ENCODE results near the gene PUS10.

PUS10 gene

DNA sequence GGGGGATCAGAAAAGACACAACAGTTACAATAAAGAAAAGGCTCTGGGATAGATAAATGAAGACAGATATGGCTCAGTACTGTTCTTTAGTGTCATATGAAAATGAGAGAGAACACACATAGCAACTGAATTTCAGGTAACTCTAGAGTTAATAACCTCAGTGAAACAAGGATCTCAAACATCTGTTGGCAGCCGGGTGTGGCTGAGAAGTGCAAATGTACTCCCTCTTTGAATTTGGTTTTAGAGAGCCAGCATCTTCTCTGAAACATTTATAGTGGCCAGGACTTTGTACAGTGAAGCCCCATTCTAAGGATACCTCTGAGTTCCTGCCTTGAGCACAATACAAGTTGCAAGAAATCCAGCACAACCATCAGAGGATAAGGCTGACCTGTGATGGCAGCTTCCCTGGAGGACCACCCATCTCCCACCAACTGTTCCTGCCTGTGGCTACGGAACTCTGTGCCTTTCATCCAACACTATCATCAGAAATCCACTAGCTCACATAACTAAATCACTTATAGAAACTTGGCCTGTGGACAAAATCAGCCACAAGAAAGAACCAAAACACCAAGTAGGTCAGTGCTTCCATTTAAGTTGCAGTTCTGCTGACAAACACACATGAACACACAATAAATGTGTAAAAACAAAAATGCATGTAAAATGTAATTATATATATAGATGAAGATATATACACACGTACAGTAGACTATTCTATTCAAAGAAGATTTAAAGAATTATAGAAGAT is 37.8 kb downstream of the PUS10 start:
- H4K8ac ChIP-seq (ENCODE audit: low read depth, low read length), result no peak overlapping the region
- no peak overlapping the region for H3K9ac ChIP-seq (ENCODE audit: low read depth, low read length, poor library complexity)
- H2AFZ ChIP-seq (ENCODE audit: low read length), result no peak overlapping the region
- no peak overlapping the region for H2BK12ac ChIP-seq (ENCODE audit: low read length)
- H3K4me3 ChIP-seq (ENCODE audit: low read length in 2 of 2), result no peak overlapping the region
- H3K27me3 ChIP-seq (ENCODE audit: control insufficient read depth in 3 of 3, insufficient read depth in 3 of 3, low read depth in 1 of 3, low read length in 3 of 3), result no peaks in the 10 kb centered on the region
- no CpG with 5 or more reads among the region's 3 CpGs for WGBS, 2 donors (ENCODE audit: extremely low coverage in 2 of 2, insufficient read length in 2 of 2, insufficient replicate concordance in 1 of 2)
- H3K4me1 ChIP-seq (ENCODE audit: control insufficient read depth in 2 of 2, insufficient read depth in 1 of 2, low read depth in 1 of 2, low read length in 2 of 2), result no peaks in the 10 kb centered on the region
- no peak overlapping the region for H2BK120ac ChIP-seq (ENCODE audit: low read depth, low read length)
- no peak overlapping the region for H3K4ac ChIP-seq (ENCODE audit: low read length)
- H2BK15ac ChIP-seq (ENCODE audit: low read length), result no peak overlapping the region
- H3K23ac ChIP-seq (ENCODE audit: low read depth, low read length, poor library complexity), result no peak overlapping the region
- no peak overlapping the region for H3K14ac ChIP-seq (ENCODE audit: low read length)
- no peaks in the 10 kb centered on the region for H3K9me3 ChIP-seq (replicated peaks in 1 of 2; ENCODE audit: control insufficient read depth in 2 of 2, insufficient read depth in 1 of 2, low read depth in 1 of 2, low read length in 2 of 2)
- no peak overlapping the region for H3K27ac ChIP-seq (replicated peaks; ENCODE audit: low read length)
- no peaks in the 10 kb centered on the region for H3K79me1 ChIP-seq (ENCODE audit: low read depth, low read length)
- DNase-seq (ENCODE audit: low spot score), result no peak
- H2AK5ac ChIP-seq (ENCODE audit: low read depth, low read length), result no peak overlapping the region
- no peaks in the 10 kb centered on the region for H3K36me3 ChIP-seq (replicated peaks in 1 of 2; ENCODE audit: control insufficient read depth in 2 of 2, insufficient read depth in 2 of 2, low read length in 2 of 2)
- no peak overlapping the region for H2BK5ac ChIP-seq (ENCODE audit: low read length)
- H3K18ac ChIP-seq (ENCODE audit: low read length), result no peak overlapping the region
- no peak overlapping the region for H4K91ac ChIP-seq (ENCODE audit: low read depth, low read length, poor library complexity)
- no peak overlapping the region for H3K4me2 ChIP-seq (ENCODE audit: insufficient read depth, low read length, poor library complexity, severe bottlenecking)

- H4K8ac ChIP-seq (ENCODE audit: low read depth, low read length), result no peak overlapping the region
- H2BK5ac ChIP-seq (ENCODE audit: low read length), result no peak overlapping the region
- H2BK120ac ChIP-seq (ENCODE audit: low read depth, low read length), result no peak overlapping the region
- no peaks in the 10 kb centered on the region for H3K27me3 ChIP-seq (ENCODE audit: control insufficient read depth in 3 of 3, insufficient read depth in 3 of 3, low read depth in 1 of 3, low read length in 3 of 3)
- H3K9ac ChIP-seq (ENCODE audit: low read depth, low read length, poor library complexity), result no peak overlapping the region
- H3K4me2 ChIP-seq (ENCODE audit: insufficient read depth, low read length, poor library complexity, severe bottlenecking), result no peak overlapping the region
- H2BK15ac ChIP-seq (ENCODE audit: low read length), result no peak overlapping the region
- no peak overlapping the region for H4K91ac ChIP-seq (ENCODE audit: low read depth, low read length, poor library complexity)
- no peaks in the 10 kb centered on the region for H3K79me1 ChIP-seq (ENCODE audit: low read depth, low read length)
- no peaks in the 10 kb centered on the region for H3K9me3 ChIP-seq (replicated peaks in 1 of 2; ENCODE audit: control insufficient read depth in 2 of 2, insufficient read depth in 1 of 2, low read depth in 1 of 2, low read length in 2 of 2)
- H3K14ac ChIP-seq (ENCODE audit: low read length), result no peak overlapping the region
- no peak overlapping the region for H2AFZ ChIP-seq (ENCODE audit: low read length)
- no peak overlapping the region for H2AK5ac ChIP-seq (ENCODE audit: low read depth, low read length)
- no peaks in the 10 kb centered on the region for H3K4me1 ChIP-seq (ENCODE audit: control insufficient read depth in 2 of 2, insufficient read depth in 1 of 2, low read depth in 1 of 2, low read length in 2 of 2)
- no peak overlapping the region for H3K4ac ChIP-seq (ENCODE audit: low read length)
- H3K27ac ChIP-seq (replicated peaks; ENCODE audit: low read length), result no peak overlapping the region
- no peaks in the 10 kb centered on the region for H3K36me3 ChIP-seq (replicated peaks in 1 of 2; ENCODE audit: control insufficient read depth in 2 of 2, insufficient read depth in 2 of 2, low read length in 2 of 2)
- H3K18ac ChIP-seq (ENCODE audit: low read length), result no peak overlapping the region
- no peak for DNase-seq (ENCODE audit: low spot score)
- H3K4me3 ChIP-seq (ENCODE audit: low read length in 2 of 2), result no peak overlapping the region
- H3K23ac ChIP-seq (ENCODE audit: low read depth, low read length, poor library complexity), result no peak overlapping the region
- H2BK12ac ChIP-seq (ENCODE audit: low read length), result no peak overlapping the region
- no CpG with 5 or more reads among the region's 4 CpGs for WGBS, 2 donors (ENCODE audit: extremely low coverage in 2 of 2, insufficient read length in 2 of 2, insufficient replicate concordance in 1 of 2)
Measured at GRCh38 chr2:60979231-60979630, 38.8 kb downstream of the PUS10 start.

GRCh38 chr2:60977562-60977895 is 40.5 kb downstream of the PUS10 start:
- Histone ChIP-seq H3K79me1 (ENCODE audit: low read depth, low read length) (no peaks in the 10 kb centered on the region), H3K27ac (replicated peaks; ENCODE audit: low read length) (no peak overlapping the region), H3K4ac (ENCODE audit: low read length) (no peak overlapping the region), H2AK5ac (ENCODE audit: low read depth, low read length) (no peak overlapping the region), H3K36me3 (replicated peaks in 1 of 2; ENCODE audit: control insufficient read depth in 2 of 2, insufficient read depth in 2 of 2, low read length in 2 of 2) (no peaks in the 10 kb centered on the region), H2BK12ac (ENCODE audit: low read length) (no peak overlapping the region), H4K91ac (ENCODE audit: low read depth, low read length, poor library complexity) (no peak overlapping the region), H3K4me3 (ENCODE audit: low read length in 2 of 2) (no peak overlapping the region), H2BK15ac (ENCODE audit: low read length) (no peak overlapping the region), H3K9ac (ENCODE audit: low read depth, low read length, poor library complexity) (no peak overlapping the region), H3K9me3 (replicated peaks in 1 of 2; ENCODE audit: control insufficient read depth in 2 of 2, insufficient read depth in 1 of 2, low read depth in 1 of 2, low read length in 2 of 2) (no peaks in the 10 kb centered on the region), H3K27me3 (ENCODE audit: control insufficient read depth in 3 of 3, insufficient read depth in 3 of 3, low read depth in 1 of 3, low read length in 3 of 3) (no peaks in the 10 kb centered on the region), H3K4me2 (ENCODE audit: insufficient read depth, low read length, poor library complexity, severe bottlenecking) (no peak overlapping the region), H3K23ac (ENCODE audit: low read depth, low read length, poor library complexity) (no peak overlapping the region), H3K14ac (ENCODE audit: low read length) (no peak overlapping the region), H2AFZ (ENCODE audit: low read length) (no peak overlapping the region), H3K4me1 (ENCODE audit: control insufficient read depth in 2 of 2, insufficient read depth in 1 of 2, low read depth in 1 of 2, low read length in 2 of 2) (no peaks in the 10 kb centered on the region), H3K18ac (ENCODE audit: low read length) (no peak overlapping the region), H2BK120ac (ENCODE audit: low read depth, low read length) (no peak overlapping the region), H4K8ac (ENCODE audit: low read depth, low read length) (no peak overlapping the region), H2BK5ac (ENCODE audit: low read length) (no peak overlapping the region)
- no peak for DNase-seq (ENCODE audit: low spot score)
- WGBS, 2 donors (ENCODE audit: extremely low coverage in 2 of 2, insufficient read length in 2 of 2, insufficient replicate concordance in 1 of 2), result no CpG with 5 or more reads among the region's 1 CpG

- no peak overlapping the region for H3K4me3 ChIP-seq (ENCODE audit: low read length in 2 of 2)
- no CpG with 5 or more reads among the region's 5 CpGs for WGBS, 2 donors (ENCODE audit: extremely low coverage in 2 of 2, insufficient read length in 2 of 2, insufficient replicate concordance in 1 of 2)
- no peak for DNase-seq (ENCODE audit: low spot score)
- H4K91ac ChIP-seq (ENCODE audit: low read depth, low read length, poor library complexity), result no peak overlapping the region
- H3K27ac ChIP-seq (replicated peaks; ENCODE audit: low read length), result no peak overlapping the region
- no peaks in the 10 kb centered on the region for H3K9me3 ChIP-seq (replicated peaks in 1 of 2; ENCODE audit: control insufficient read depth in 2 of 2, insufficient read depth in 1 of 2, low read depth in 1 of 2, low read length in 2 of 2)
- H3K4me2 ChIP-seq (ENCODE audit: insufficient read depth, low read length, poor library complexity, severe bottlenecking), result no peak overlapping the region
- H3K4me1 ChIP-seq (ENCODE audit: control insufficient read depth in 2 of 2, insufficient read depth in 1 of 2, low read depth in 1 of 2, low read length in 2 of 2), result no peaks in the 10 kb centered on the region
- no peak overlapping the region for H2BK12ac ChIP-seq (ENCODE audit: low read length)
- H3K79me1 ChIP-seq (ENCODE audit: low read depth, low read length), result no peaks in the 10 kb centered on the region
- no peak overlapping the region for H3K14ac ChIP-seq (ENCODE audit: low read length)
- no peak overlapping the region for H2BK5ac ChIP-seq (ENCODE audit: low read length)
- no peak overlapping the region for H2BK15ac ChIP-seq (ENCODE audit: low read length)
- H2AFZ ChIP-seq (ENCODE audit: low read length), result no peak overlapping the region
- H2BK120ac ChIP-seq (ENCODE audit: low read depth, low read length), result no peak overlapping the region
- H3K9ac ChIP-seq (ENCODE audit: low read depth, low read length, poor library complexity), result no peak overlapping the region
- H4K8ac ChIP-seq (ENCODE audit: low read depth, low read length), result no peak overlapping the region
- H3K36me3 ChIP-seq (replicated peaks in 1 of 2; ENCODE audit: control insufficient read depth in 2 of 2, insufficient read depth in 2 of 2, low read length in 2 of 2), result no peaks in the 10 kb centered on the region
- no peaks in the 10 kb centered on the region for H3K27me3 ChIP-seq (ENCODE audit: control insufficient read depth in 3 of 3, insufficient read depth in 3 of 3, low read depth in 1 of 3, low read length in 3 of 3)
- no peak overlapping the region for H3K23ac ChIP-seq (ENCODE audit: low read depth, low read length, poor library complexity)
- H3K4ac ChIP-seq (ENCODE audit: low read length), result no peak overlapping the region
- H2AK5ac ChIP-seq (ENCODE audit: low read depth, low read length), result no peak overlapping the region
- H3K18ac ChIP-seq (ENCODE audit: low read length), result no peak overlapping the region
Measured at GRCh38 chr2:60976875-60977561, 41.0 kb downstream of the PUS10 start.

Data from neuronal stem cell (in vitro differentiated cells).